K562 treated with DMSO at 1 percent for 12 hours (cell line): ENCODE data around the gene STPG1. TPM values are rescaled to one million over a fixed set of nuclear protein-coding genes. Genes with fewer than 3 reads are reported as not detected.

Source experiments
- total RNA-seq: library from RNA; unstranded; fragments of 300-600 nt; gene quantifications from 2 replicates; pipeline ENCODE4 v1.2.3, GENCODE V29; 2022; ENCODE audit not compliant: insufficient read depth

Gene STPG1
- total RNA-seq: 4.6 and 10.0 TPM in 2 replicates

GRCh38 chr1:24413350-24414163 lies at the start of gene STPG1:
Gene STPG1, minus strand, starts transcription at chr1:24413782. Its CDS starts 12,394 bp downstream, at chr1:24401388.

GRCh38 chr1:24415334-24415909 lies 1.8 kb upstream of the STPG1 start, which contains the start of gene NIPAL3:
Gene NIPAL3, plus strand, starts transcription at chr1:24415802. Its CDS starts 3,746 bp downstream, at chr1:24419548.

GRCh38 chr1:24319312-24319863 lies 94.2 kb downstream of the STPG1 start, which contains the start of gene GRHL3:
Gene GRHL3, plus strand, starts transcription at chr1:24319357. Its CDS starts 195 bp downstream, at chr1:24319552.

Other genes with a start within 250 kb of the STPG1 start
- gene IFNLR1, start 226.5 kb downstream of the STPG1 start, total RNA-seq: not detected in 2 replicates
- gene GRHL3, start 94.4 kb downstream of the STPG1 start, total RNA-seq: not detected in 2 replicates
- 10.2 and 31.5 TPM in 2 replicates for gene NIPAL3, start 2.0 kb upstream of the STPG1 start, total RNA-seq
- 1.0 and 3.5 TPM in 2 replicates for gene RCAN3, start 89.1 kb upstream of the STPG1 start, total RNA-seq
- gene NCMAP, start 142.3 kb upstream of the STPG1 start, total RNA-seq: not detected in 2 replicates
- 20.9 and 125 TPM in 2 replicates for gene SRRM1, start 229.5 kb upstream of the STPG1 start, total RNA-seq